Choroid plexus epithelial cell (primary cell): ENCODE data around the gene PARD6B.
"Not testable (repeated sequence)": the region's sequence is repeated elsewhere in the genome, so short reads cannot be mapped to it uniquely, and the experiment has no call there.

Experiments used
- DNase-seq: peaks from one replicate; pipeline ENCODE4 v3.0.0-alpha.2; 2010; ENCODE audit warnings: low read depth
- H3K4me3 ChIP-seq: 2 replicates; pipeline ENCODE4 v1.5.1; 2011; ENCODE audit warnings: low read depth, mild to moderate bottlenecking, control low read depth, low read length, moderate library complexity
- CTCF ChIP-seq: conservative IDR thresholded peaks from 2 replicates; pipeline ENCODE4 v1.5.1; 2011; ENCODE audit warnings: low read depth, mild to moderate bottlenecking, control low read depth, inconsistent platforms, low read length, moderate library complexity

Gene PARD6B

DNA sequence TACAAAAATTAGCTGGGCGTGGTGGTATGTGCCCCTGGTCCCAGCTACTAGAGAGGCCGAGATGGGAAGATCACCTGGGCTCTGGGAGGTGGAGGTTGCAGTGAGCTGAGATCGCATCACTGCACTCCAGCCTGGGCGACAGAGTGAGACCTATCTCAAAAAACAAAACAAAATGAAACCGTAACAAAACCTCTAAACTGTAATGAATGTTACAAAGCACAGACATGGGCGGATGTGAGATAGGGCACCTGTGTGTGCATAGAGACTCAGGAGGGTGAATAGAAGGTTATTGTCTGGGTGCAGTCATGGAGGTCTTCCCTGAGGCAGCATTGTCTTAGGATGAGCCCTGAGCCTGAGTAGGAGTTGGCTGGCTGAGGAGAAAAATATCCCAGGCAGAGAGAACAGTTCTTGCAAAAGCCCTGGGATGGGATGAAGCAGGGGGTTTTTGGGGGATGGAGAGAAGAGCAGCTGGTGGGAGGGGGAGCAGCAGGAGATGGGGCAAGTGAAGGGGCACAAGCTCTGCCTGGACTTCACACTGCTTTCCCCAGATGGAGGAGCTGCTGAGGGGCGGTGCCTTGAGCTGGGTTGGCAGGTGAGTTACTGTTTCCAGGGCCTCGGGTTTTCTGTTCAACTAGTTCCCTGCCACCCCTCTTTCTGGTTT lies 68.6 kb downstream of the PARD6B start:
- no peak overlapping the region for H3K4me3 ChIP-seq
- DNase-seq, result no peak
- TF ChIP-seq CTCF, result no peak

- DNase-seq, H3K4me3 ChIP-seq: not testable (repeated sequence)
Measured at GRCh38 chr20:50800986-50801746, 69.8 kb downstream of the PARD6B start.

DNA sequence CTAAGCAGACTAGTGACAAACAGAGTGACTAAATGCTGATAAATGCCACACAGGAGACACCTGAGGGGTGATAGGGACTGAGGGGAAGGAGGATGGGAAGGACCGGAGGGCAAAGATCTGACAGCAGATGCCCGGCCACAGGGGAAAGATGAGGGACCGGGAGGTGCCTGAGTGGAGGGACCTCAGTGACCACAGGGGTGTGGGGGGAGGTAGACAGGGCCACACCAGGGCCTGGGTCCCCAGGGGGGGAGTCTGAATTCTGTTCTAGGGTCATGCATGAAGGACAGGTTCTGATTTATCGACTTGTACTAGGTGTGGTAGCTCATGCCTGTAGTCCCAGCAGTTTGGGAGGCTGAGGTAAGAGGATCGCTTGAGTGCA lies 70.4 kb downstream of the PARD6B start:
- TF ChIP-seq CTCF, result no peak
- DNase-seq, result no peak
- H3K4me3 ChIP-seq, result no peak overlapping the region

GRCh38 chr20:50802289-50802688 lies 70.9 kb downstream of the PARD6B start:
- H3K4me3 ChIP-seq, result no peak overlapping the region
- TF ChIP-seq CTCF, result no peak
- no peak for DNase-seq

- DNase-seq, result no peak
- TF ChIP-seq CTCF, result no peak
- H3K4me3 ChIP-seq, result no peak overlapping the region
Measured at GRCh38 chr20:50804437-50805348, 73.3 kb downstream of the PARD6B start.

- TF ChIP-seq CTCF, result no peak
Measured at GRCh38 chr20:50805349-50805684, 73.9 kb downstream of the PARD6B start.

GRCh38 chr20:50806126-50806768 lies 74.9 kb downstream of the PARD6B start:
- no peak overlapping the region for H3K4me3 ChIP-seq
- no peak for TF ChIP-seq CTCF
- no peak for DNase-seq

More at GRCh38 chr20:50805349-50805684, 73.9 kb downstream of the PARD6B start:
- no peak overlapping the region for H3K4me3 ChIP-seq
- DNase-seq, result no peak
